ENCODE data around the gene TAF8.

TAF8 gene

DNA sequence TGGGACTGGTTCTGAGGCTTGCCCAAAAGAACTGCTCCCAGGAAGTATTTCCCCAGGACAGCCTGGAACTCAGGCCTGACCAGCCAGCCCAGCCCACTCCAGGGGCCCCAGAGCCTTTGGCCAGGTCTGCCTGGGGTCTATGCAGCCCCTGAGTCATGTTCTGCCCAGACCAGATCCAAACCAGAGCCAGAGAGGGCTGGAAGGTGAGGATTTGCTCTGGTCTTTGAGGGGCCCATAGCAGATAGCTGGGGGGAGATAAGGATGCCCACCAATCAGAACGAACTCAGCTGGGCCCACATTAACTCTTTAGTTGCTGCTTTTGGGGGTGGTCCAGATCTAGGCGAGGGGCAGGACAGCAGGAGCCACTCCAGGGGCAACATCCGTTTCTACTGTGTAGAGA, 75.3 kb downstream of the TAF8 start:
- no peak for DNase-seq

DNA sequence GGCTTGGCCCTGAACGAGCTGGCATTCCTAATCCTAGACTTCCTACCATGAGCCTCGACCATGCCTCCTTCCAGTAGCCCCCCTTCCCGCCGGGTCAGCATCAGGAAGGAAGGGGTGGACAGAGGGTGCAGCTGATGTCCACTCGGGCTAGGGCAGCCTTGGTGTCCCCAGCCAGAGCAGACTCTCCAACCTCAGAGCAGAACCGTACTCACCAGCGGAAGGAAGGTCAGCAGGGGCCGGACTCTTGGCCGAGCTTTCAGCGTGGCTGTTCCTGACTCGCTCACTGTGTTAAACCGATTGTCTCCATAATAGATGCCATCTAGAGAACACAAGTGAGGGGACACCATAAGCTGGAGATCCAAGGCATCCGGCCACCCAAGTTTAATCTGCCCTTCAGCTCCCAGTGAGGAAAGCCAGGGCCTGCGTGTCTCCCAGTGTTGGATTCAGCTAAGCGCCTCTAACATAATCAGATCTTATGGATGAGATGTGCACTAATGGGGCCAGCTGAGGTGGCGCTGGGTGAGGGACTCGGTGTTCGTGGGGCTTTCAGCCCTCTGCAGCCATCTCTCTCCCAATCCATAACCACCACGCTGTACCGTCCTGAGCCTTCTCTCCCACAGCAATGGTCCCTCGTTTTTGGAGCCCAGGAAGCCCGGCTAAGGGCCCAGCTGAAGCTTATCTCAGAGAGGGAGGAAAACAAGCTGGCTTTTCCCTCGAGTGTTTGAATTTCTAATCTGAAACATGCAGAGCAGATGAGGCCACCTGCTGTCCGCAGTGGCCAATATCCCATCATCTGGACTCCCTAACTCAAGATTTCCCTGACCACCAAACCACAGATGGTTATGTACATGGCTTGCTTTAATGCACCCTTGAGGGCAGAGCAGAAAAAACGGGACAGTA, 78.4 kb downstream of the TAF8 start:
- DNase-seq = no peak

DNA sequence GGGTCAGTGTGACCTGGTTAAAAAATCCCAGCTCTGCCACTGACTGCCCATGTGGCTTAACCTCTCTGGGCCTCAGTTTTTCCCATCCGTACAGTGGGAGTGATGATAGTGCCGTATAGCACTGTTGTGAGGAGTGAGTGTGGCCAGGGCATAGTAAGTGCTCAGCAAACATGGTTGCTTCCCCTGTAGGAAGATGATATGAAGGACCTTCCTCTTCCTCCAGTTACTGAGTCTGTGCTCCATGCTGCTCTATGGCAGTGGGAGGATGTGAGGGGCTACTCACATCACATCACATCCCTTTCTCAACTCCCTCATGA, 79.0 kb downstream of the TAF8 start:
- DNase-seq = no peak

GRCh38 chr6:42131531-42131930, 81.2 kb downstream of the TAF8 start:
- DNase-seq = no peak

DNA sequence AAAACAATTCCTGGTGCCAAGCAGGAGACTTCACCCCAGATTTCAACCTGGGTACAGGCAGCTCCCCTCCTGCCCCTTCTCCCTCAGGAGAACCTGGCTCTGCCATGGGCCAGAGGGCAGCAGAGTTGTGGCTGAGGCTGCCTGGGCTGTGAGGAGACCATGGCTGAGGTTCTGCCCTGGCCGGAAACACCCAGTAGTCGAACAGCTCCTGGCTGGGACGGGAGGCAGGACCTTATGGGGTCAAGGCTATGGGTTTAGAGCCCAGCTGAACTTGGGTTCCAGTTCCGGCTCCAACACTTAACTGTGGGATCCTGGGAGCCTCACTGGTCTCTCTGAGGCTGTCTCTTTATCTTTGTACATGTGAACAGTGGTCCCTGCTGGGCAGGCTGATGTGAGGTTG, 83.6 kb downstream of the TAF8 start:
- no peak for DNase-seq

DNA sequence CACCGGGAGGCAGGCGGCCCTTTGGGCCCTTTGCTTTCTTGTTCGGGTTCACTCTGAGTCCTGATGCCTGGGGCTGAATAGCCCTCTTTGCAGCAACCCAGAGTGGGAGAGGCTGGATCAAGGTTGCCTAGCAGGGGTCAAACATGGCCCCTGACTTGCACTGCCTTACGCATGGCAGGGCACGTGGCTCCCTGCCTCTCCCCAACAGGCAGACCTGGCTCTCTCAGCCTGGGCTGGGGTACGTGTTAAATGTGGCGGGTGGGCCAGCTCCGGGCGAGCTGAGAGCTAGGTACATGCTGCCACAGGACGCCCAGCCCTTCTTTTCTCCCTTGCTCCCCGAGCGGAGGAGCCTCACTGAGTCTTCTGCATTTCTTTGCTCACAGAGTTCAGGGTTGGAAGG, 84.8 kb downstream of the TAF8 start:
- no peak for DNase-seq

GRCh38 chr6:42135722-42136121, 85.4 kb downstream of the TAF8 start:
- no peak for DNase-seq

- no peak for DNase-seq
These were observed 86.3 kb downstream of the TAF8 start for GRCh38 chr6:42136508-42137193.
